Activated CD4-positive, CD25-positive, alpha-beta regulatory T cell treated with anti-CD3 and anti-CD28 coated beads, Interleukin-2, amount 50 U/mL, for 24 hours (primary cell): Measurements from ENCODE around the gene SPRED3.
A peak's percentile ranks its signal among the peaks of the same experiment; 100 is the strongest.

Experiments
- ATAC-seq, 2 donors: fragments of 150-1000 bp; cut with Tn5 transposase; one replicate each; pipeline ENCODE4 v1.10.0; 2021; ENCODE audit warnings: mild to moderate bottlenecking in 1 of 2, moderate library complexity in 1 of 2

Gene SPRED3

GRCh38 chr19:38421856-38422255 lies 33.4 kb downstream of the SPRED3 start:
- ATAC-seq = no peak

GRCh38 chr19:38422438-38422837 lies 33.9 kb downstream of the SPRED3 start:
- no peak for ATAC-seq

GRCh38 chr19:38424272-38424671 lies 35.8 kb downstream of the SPRED3 start:
- ATAC-seq = no peak

DNA sequence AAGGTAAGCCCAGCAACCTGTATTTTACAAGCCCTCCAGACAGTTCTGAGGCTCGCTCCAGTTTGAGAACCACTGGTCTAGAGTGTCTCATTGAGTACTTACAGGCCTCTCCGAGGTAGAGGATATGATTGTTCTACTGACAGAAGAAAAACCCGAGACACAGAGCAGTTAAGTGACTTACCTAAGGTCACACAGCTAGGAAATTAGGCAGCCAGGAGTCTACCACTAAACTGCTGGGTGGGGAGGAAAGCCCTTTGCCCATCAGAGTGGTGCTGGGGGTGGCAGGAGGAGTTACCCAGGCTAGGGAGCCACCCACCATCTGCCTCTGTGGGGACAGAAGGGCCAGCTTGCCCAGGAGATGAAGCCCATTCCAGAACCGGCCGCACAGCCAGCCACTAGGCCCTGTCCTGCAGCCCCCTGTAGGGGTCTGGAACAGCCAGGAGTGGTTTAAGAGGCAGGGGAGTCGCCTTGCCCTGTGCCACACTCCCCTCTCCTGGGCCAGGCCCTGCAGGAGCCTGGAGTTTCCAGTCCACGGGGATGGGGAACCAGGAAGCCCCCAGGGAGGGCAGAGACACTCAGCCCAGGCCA lies 36.8 kb downstream of the SPRED3 start:
- no peak for ATAC-seq

- ATAC-seq = peak; percentile 29 to 30
These were observed 37.4 kb downstream of the SPRED3 start, which contains the start of gene RASGRP4 for GRCh38 chr19:38425810-38426466. Gene RASGRP4 (minus strand): TSS chr19:38426219. CDS start chr19:38426091, 128 bp downstream.

GRCh38 chr19:38427035-38427677 lies 38.7 kb downstream of the SPRED3 start:
- ATAC-seq = peak; percentile 82

DNA sequence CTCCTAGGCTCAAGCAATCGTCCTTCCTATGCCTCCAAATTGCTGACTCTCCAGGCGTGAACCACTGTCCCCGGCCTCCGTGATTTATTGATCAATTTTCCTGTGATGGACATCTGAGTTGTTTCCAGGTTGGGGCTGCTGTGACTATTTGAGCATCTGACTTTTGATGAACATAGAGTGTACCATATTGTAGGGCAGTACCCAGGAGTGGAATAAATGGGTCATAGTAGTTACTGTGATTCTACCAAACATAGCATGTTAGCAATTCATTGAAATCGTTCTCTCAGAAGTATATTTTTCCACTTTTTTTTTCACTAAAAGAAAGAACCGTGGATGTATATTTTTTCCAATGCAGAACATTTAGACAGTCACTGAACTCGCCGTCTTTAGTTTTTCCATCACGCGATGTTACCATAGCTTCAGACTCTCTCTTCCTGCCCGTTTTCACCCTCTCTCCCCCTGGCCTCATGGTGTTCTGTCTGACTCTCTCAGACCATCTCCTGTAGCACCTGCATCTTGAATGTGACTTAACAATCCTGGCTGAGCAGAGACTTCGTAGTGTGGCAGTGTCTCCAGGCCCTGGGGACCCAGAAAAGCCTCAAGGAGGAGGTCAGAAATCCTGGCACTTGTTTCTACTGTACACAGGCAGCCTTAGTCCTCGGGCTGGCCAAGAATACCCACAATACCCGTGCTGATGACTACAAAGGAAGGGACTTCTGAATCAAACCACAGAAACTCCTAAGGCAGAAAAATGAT lies 40.7 kb downstream of the SPRED3 start:
- ATAC-seq = peak; percentile 55 to 62

DNA sequence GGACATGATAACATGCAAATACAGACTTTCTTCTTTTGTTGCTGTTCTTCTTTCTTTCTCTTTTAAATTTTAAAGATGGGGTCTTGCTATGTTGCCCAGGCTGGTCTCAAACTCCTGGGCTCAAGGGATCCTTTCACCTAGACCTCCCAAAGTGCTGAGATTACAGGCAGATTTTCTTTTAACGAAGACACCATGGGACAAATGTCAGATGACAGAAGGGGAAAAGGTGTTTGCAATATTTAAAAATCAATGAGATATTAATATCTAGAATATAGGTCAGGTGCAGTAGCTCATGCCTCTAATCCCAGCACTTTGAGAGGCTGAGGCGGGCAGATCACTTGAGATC lies 41.3 kb downstream of the SPRED3 start:
- ATAC-seq = no peak

DNA sequence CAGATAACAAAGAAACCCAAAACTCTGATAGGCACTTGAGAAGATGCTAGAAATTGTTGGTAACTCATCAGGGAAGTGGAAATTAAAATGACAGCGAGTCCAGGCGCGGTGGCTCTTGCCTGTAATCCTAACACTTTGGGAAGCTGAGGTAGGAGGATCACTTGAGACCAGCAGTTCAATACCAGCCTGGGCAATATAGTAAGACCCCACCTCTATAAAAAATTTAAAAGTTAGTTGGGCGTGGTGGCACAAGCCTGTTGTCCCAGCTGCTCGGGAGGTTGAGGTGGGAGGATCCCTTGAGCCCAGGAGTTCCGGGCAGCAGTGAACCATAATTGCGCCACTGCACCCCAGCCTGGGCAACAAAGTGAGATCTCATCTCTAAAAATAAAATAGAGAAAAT lies 42.4 kb downstream of the SPRED3 start:
- no peak for ATAC-seq

DNA sequence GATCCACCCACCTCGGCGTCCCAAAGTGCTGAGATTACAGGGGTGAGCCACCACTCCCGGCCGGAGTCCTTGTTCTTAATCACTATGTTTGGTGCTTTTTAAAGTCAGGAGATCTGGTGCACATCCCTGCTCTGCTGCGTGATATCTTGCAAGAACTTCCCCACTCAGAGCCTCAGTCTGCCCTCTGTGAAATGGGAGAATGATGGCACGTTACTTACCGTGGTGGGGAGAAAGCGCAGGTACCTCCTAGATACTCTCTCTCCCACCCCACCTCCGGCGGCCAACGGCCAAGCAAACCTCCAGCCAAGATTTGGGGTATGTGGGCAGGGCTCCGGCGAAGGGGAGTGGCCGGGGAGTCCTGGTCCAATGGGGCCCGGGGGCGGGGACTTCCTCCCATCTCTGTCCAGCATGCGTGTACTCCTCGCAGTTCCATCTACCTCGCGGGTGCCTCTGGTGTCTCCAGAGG lies 44.8 kb downstream of the SPRED3 start, which contains the start of gene RYR1:
Gene RYR1 (plus strand): TSS at position 424 of the 466 bp plus-strand sequence. CDS start 139 bp downstream, outside the sequence.
- peak; percentile 58 to 59 for ATAC-seq

DNA sequence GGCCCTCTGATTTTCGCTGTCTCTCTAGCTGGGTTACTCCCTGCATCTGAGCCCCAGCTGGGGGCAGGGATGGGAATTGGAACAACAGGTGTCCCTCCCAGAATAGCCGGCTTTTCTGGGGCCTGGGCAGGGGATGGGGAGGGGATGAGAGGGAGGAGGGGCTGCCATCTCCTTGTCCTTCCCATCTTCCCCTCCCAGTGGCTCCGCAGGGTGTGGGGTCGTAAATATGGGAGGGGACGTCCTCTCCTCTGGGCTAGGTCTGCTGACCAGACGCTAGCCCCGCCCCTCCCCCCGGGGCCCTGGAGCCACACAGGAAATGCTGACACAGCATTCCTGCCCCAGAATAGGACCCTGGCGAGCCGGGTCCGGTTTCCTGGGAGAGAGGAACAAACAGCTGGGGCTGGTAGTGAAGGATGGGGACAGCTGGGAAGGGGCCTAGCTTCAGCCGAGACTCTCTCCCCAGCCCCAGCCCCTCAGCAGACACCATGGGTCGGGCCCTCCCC lies 46.1 kb downstream of the SPRED3 start:
- ATAC-seq = no peak

DNA sequence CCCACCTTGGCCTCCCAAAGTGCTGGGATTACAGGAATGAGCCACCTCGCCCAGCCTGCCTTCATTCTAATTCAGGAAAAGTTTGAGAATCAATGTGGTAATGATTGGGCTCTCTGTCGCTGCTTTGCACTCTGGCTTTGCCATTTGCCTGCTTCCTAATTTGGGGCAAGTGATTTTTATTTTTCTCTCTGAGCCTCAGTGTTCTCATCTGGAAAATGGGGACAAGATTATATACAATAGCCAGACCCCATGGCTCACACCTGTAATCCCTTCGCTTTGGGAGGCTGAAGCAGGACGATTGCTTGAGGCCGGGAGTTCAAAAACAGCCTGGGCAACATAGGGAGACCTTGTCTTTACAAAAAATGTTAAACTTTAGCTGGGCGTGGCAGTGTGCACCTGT lies 48.8 kb downstream of the SPRED3 start:
- ATAC-seq = no peak

- no peak for ATAC-seq
These were observed 49.4 kb downstream of the SPRED3 start for GRCh38 chr19:38437917-38438316.

- no peak for ATAC-seq
These were observed 52.1 kb downstream of the SPRED3 start for GRCh38 chr19:38440592-38440991.

DNA sequence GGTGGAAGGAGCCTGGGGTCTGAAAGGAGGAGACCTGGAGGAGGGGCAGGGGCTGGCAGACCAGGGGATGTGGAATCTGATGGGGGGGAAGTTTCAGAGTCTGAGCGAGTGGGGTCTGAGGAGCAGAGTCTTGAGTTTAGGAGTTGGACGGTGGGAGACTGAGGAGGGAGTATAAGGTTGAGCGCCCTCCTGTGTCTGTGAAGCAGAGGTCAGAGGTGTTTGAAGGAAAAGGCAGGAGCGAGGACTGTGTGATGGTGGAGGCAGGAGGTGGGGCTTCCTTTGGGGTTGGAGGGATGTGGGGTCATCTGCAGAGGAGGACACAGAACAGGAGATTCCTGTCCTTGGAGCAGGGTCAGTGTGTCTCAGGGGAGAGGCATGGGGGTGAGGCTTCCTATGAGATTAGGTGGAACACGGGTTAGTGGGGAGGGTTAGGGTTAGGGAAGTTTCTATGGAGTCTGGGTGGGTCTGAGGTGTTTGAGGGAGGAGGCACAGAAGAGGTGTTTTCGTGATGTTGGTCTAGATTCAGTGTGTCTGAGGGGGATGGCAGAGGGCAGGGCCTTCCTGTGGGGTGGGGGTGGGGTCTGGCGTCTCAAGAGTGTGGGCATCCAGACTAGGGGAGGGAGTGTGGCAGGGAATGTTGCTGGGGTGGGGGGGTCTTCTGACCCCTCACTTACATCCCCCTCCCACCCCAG lies 53.3 kb downstream of the SPRED3 start:
- ATAC-seq = peak in 1 of 2 donors; percentile 67

DNA sequence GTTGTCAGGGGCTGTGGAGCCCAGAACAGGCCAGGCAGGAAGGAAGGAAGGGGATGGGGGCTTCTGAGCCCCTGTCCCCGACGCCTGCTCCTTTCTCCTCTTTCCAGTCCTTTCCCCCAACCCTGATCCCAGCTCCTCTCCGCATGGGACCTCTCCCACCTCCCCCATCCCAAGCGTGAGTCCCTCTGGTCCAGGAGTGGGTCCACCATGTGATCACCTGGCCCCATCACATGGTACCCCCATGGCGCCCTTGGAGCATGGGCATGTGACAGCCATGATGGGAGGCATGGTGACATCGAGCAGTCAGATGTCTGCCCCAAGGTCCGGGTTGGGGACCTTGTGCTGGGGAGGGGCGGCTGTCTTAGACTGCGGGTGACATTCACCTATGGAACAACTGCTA lies 54.2 kb downstream of the SPRED3 start:
- ATAC-seq = no peak

- ATAC-seq = no peak
These were observed 55.0 kb downstream of the SPRED3 start for GRCh38 chr19:38443458-38443999.

DNA sequence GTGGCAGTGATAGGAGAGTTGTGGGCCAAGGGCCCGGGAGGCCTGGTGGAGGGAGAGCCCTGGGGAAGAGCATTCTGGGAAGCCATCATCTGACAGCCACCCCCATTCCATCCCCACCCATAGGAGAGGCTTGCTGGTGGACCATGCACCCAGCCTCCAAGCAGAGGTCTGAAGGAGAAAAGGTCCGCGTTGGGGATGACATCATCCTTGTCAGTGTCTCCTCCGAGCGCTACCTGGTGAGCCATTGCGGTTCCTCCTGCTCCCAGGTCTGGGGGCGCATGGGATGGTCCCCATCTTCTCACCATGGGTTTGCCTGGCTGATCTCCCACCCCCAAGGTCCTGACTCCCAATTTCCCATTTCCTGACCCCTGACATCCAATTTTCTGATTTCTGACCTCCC lies 55.5 kb downstream of the SPRED3 start:
- no peak for ATAC-seq

DNA sequence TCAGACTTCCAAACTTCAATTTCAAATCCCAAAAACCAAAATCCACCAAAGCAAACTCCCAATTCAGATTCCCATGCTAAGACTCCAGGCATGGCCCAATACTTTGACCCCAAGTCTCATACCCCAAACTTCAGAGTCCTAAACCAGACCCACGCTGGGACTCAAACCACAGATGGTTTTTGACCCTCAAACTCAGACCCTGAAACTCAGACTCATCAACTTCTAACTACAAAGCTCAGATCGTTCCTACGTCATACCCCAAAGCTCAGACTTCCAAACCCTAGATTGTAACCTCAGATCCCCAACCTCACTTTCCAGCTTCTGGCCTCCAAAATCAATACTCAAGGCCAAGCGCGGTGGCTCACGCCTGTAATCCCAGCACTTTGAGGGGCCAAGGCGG lies 56.9 kb downstream of the SPRED3 start:
- no peak for ATAC-seq

- no peak for ATAC-seq
These were observed 59.7 kb downstream of the SPRED3 start for GRCh38 chr19:38448225-38448624.
